OCI-M1 (cell line): ENCODE data around the gene JPT1.
"Not testable (repeated sequence)": the region's sequence is repeated elsewhere in the genome, so short reads cannot be mapped to it uniquely, and the experiment has no call there.

Experiments used
- DNase-seq: peaks from one replicate; lab custom pipeline; 2025; lab: John Stamatoyannopoulos, UW

The JPT1 gene

GRCh38 chr17:75154195-75155106 lies at the start of gene JPT1:
JPT1 (minus strand) TSS chr17:75154512; CDS start chr17:75154397, 115 bp downstream.
- peak; percentile 99 for DNase-seq

GRCh38 chr17:75199886-75200618 lies 45.7 kb upstream of the JPT1 start:
- no peak for DNase-seq

- no peak for DNase-seq
These were observed 40.6 kb upstream of the JPT1 start for GRCh38 chr17:75194879-75195278.

- peak; percentile 85 for DNase-seq
These were observed 37.3 kb upstream of the JPT1 start for GRCh38 chr17:75191584-75191983.

GRCh38 chr17:75188614-75189013 lies 34.3 kb upstream of the JPT1 start:
- DNase-seq = no peak

DNA sequence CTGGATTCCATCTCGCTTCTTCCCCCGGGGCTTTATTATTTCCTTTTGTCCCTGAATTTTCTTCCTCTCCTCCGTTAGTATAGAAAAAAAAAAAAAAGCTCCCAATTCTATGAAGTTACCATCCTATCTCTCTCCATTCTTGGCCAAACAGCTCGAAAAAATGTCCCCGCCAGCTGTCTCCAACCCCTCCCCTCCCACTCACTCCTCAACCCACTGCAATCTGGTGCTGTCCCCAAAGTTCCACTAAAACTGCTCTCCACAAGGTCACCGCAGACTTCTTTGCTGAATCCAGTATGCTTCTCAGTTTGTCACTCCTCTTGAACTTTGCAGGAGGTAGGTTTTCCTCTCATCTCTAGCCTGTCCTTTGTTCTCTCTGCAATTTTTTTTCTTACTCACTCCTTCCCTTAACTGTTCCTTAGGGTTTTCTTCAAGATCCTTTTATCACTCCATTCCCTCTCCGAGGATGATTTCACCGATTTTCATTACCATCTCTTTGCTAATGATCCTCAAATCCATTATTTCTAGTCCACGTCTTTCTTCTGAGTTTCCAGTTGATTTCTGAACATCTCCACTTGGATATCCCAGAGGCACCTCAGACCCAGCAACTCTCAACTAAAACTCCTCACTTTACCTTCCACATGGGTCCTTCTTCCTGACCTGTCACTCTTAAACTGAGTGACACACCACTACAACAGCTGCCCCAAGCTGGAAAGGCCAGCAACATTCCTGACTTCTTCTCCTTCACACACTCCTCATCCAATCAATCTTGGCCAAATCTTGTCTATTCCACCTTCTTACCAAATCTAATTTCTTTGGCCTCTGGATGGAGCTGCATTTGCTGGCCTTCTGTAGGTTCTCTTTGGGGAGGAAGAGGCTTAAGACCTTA lies 29.9 kb upstream of the JPT1 start:
- DNase-seq = no peak

- peak; percentile 96 for DNase-seq
These were observed 28.5 kb upstream of the JPT1 start, which contains the start of gene SUMO2 for GRCh38 chr17:75182569-75183436. SUMO2 (minus strand) TSS chr17:75182959; CDS start chr17:75182834, 125 bp downstream.

DNA sequence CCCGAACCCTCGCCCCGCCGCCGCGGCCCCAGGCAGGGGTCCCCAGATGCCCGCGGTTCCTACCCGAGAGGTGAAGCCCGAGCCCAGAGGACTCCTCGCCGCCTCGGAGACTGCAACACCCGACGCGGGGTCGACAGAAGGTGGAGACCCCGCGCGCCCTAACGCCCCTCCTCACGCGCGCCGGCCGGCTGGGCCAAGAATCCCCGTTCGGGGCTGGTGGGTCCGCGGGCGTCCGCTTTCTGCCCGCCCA lies 27.9 kb upstream of the JPT1 start:
- DNase-seq = no peak

- peak; percentile 46 for DNase-seq
These were observed 27.5 kb upstream of the JPT1 start for GRCh38 chr17:75181608-75182318.

DNA sequence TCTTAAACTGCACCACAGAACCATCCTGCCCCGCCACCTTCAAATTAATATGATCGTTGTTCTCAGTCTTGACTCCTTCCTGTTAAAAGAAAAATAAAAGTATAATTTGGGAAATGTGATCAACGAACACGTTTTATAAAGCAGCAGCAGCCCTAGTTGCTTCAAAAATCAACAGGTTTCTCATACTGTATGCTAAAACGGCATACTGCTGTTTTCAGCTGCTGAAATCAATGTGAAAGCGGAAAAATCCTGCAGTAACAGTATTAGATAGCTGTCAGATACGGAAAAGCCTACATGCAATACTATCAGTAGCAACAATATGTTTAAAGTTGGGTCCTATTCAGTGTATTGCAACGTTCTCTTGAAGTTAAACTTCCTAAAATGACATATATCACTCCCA lies 26.8 kb upstream of the JPT1 start:
- DNase-seq = peak; percentile 30

- DNase-seq = no peak
These were observed 24.1 kb upstream of the JPT1 start for GRCh38 chr17:75178453-75178852.

DNA sequence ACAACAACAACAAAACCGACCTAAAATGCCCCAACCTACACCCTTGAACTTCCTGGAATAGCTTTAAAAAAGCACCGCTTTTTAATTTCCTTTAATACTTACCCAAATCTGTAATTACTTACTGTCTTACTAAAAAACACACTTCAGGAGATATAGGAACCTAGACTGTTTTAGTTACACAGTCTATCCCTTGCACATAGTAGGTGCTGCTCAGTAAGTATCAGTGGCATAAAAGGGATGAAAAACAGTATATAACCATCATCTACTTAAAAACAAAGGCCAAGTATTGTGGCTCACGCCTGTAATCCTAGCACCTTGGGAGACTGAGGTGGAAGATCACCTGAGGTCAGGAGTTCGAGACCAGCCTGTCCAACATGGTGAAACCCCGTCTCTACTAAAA lies 22.3 kb upstream of the JPT1 start:
- no peak for DNase-seq

DNA sequence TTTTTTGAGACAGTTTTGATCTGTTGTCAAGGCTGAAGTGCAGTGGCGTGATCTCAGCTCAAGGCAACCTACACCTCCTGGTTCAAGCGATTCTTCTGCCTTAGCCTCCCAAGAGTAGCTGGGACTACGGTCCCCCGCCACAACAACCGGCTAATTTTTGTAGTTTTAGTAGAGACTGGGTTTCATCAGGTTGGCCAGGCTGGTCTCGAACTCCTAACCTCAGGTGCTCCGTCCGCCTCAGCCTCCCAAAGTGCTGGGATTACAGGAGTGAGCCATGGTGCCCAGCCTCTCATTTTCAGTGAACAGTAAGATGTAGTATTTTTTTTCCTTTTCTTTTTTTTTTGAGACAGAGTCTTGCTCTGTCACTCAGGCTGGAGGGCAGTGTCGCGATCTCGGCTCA lies 20.7 kb upstream of the JPT1 start:
- DNase-seq = no peak

- no peak for DNase-seq
These were observed 19.2 kb upstream of the JPT1 start for GRCh38 chr17:75173526-75173925.

- no peak for DNase-seq
These were observed 14.7 kb upstream of the JPT1 start for GRCh38 chr17:75168998-75169397.

- not testable (repeated sequence) for DNase-seq
These were observed 10.3 kb upstream of the JPT1 start for GRCh38 chr17:75164606-75165005.

- DNase-seq = no peak
These were observed 8.8 kb upstream of the JPT1 start for GRCh38 chr17:75163074-75163473.

DNA sequence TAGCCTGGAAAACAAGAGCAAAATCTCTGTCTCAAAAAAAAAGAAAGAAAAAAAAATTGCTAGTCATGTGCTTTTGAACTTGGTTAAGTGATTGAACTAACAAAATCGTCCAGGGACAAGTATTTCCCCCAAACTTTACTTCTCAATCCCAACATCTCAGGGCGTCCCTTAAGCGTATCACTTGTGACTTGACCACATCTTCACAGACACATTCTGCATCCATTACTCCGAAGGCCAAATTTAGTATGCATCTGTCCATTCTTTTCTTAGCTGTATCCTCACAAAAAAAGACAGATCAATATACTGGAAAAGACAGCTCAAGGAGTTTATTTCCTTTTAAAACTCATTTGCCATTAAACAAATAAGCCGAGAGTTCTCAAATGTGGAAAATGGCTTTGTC lies 5.9 kb upstream of the JPT1 start:
- DNase-seq = no peak

GRCh38 chr17:75159196-75160031 lies 5.1 kb upstream of the JPT1 start:
- DNase-seq = no peak

DNA sequence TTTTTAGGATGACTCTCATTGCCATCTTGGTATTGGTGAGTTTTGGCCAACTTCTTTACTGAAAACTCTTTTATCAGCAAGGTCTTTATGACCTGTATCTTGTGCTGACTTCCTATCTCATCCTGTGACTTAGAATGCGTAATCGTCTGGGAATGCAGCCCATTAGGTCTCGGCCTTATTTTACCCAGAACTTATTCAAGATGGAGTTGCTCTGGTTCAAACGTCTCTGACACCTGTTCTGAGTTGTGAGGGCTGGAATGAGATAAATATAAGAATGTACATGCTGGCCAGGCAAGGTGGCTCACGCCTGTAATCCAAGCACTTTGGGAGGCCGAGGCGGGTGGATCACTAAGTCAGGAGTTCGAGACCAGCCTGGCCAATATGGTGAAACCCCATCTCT lies 4.2 kb upstream of the JPT1 start:
- not testable (repeated sequence) for DNase-seq
